HG03159 (cell line): ENCODE results near the gene TCF4.

Source experiments
- ATAC-seq: cut with Tn5 transposase; IDR thresholded peaks from one replicate; pipeline ENCODE4 v1.9.1; 2021; ENCODE audit warnings: mild to moderate bottlenecking, moderate library complexity; ENCODE audit not compliant: unreplicated experiment

TCF4 gene

GRCh38 chr18:55508651-55509050 is 79.3 kb downstream of the TCF4 start:
- no peak for ATAC-seq

GRCh38 chr18:55506074-55506473 is 81.9 kb downstream of the TCF4 start:
- ATAC-seq = no peak

GRCh38 chr18:55504808-55505207 is 83.2 kb downstream of the TCF4 start:
- ATAC-seq = no peak

- no peak for ATAC-seq
Measured at GRCh38 chr18:55503167-55503820, 84.7 kb downstream of the TCF4 start.

GRCh38 chr18:55501982-55502710 is 85.8 kb downstream of the TCF4 start:
- no peak for ATAC-seq

- ATAC-seq = no peak
Measured at GRCh38 chr18:55501579-55501978, 86.4 kb downstream of the TCF4 start.

GRCh38 chr18:55500316-55501086 is 87.5 kb downstream of the TCF4 start:
- ATAC-seq = no peak

- no peak for ATAC-seq
Measured at GRCh38 chr18:55499526-55499925, 88.5 kb downstream of the TCF4 start.

GRCh38 chr18:55497825-55498403 is 90.1 kb downstream of the TCF4 start:
- ATAC-seq = no peak

GRCh38 chr18:55494899-55495298 is 93.1 kb downstream of the TCF4 start:
- ATAC-seq = no peak

- ATAC-seq = no peak
Measured at GRCh38 chr18:55494441-55494840, 93.6 kb downstream of the TCF4 start.

- no peak for ATAC-seq
Measured at GRCh38 chr18:55491616-55492015, 96.4 kb downstream of the TCF4 start.

GRCh38 chr18:55489034-55489986 is 98.7 kb downstream of the TCF4 start:
- peak; percentile 65 for ATAC-seq

GRCh38 chr18:55488473-55488872 is 99.5 kb downstream of the TCF4 start:
- no peak for ATAC-seq

- no peak for ATAC-seq
Measured at GRCh38 chr18:55487997-55488396, 100.0 kb downstream of the TCF4 start.

- no peak for ATAC-seq
Measured at GRCh38 chr18:55486936-55487335, 101.1 kb downstream of the TCF4 start.

GRCh38 chr18:55485666-55486065 is 102.3 kb downstream of the TCF4 start:
- ATAC-seq = no peak

GRCh38 chr18:55484773-55485172 is 103.2 kb downstream of the TCF4 start:
- ATAC-seq = no peak

- no peak for ATAC-seq
Measured at GRCh38 chr18:55483266-55483871, 104.6 kb downstream of the TCF4 start.
